Lung (tissue), 12 donors: Measurements from ENCODE around the gene PDCD7. TPM values are rescaled to one million over a fixed set of nuclear protein-coding genes. Genes with fewer than 3 reads are reported as not detected.
A peak's percentile ranks its signal among the peaks of the same experiment; 100 is the strongest.

Experiments used
- ATAC-seq: fragments of 200-7000 bp; cut with Tn5 transposase; one replicate; pipeline ENCODE4 v1.9.1; 2020; ENCODE audit warnings: moderate number of reproducible peaks; ENCODE audit not compliant: insufficient read depth, low FRiP score
- DNase-seq, 3 donors: peaks; one replicate each; pipeline ENCODE4 v3.0.0-alpha.2; 2013 to 2017
- H3K27ac ChIP-seq, 2 donors: one replicate each; pipeline ENCODE4 v1.5.1; 2013; ENCODE audit warnings: mild to moderate bottlenecking in 2 of 2, moderate library complexity in 2 of 2, control low read depth in 1 of 2, inconsistent platforms in 1 of 2, low read depth in 1 of 2, low read length in 1 of 2
- H3K27me3 ChIP-seq, 3 donors: one replicate each; pipeline ENCODE4 v1.5.1; 2013; ENCODE audit warnings: low read length in 2 of 3; ENCODE audit not compliant: control insufficient read depth in 3 of 3, insufficient read depth in 3 of 3
- H3K36me3 ChIP-seq, 4 donors: one replicate each; pipeline ENCODE4 v1.5.1; 2013; ENCODE audit warnings: low read length in 4 of 4, mild to moderate bottlenecking in 1 of 4, moderate library complexity in 1 of 4; ENCODE audit not compliant: control insufficient read depth in 4 of 4, insufficient read depth in 4 of 4
- H3K4me1 ChIP-seq, 5 donors: one replicate each; pipeline ENCODE4 v1.5.1; 2013; ENCODE audit warnings: low read length in 5 of 5, mild to moderate bottlenecking in 2 of 5, moderate library complexity in 1 of 5; ENCODE audit not compliant: control insufficient read depth in 5 of 5, insufficient read depth in 5 of 5
- H3K4me3 ChIP-seq: one replicate; pipeline ENCODE4 v1.5.1; 2013; ENCODE audit warnings: mild to moderate bottlenecking, control low read depth, moderate library complexity
- H3K9ac ChIP-seq, 2 donors: one replicate each; pipeline ENCODE4 v1.5.1; 2013; ENCODE audit warnings: low read length in 2 of 2, control low read depth in 1 of 2; ENCODE audit not compliant: insufficient read depth in 1 of 2
- H3K9me3 ChIP-seq, 4 donors: one replicate each; pipeline ENCODE4 v1.5.1; 2013; ENCODE audit warnings: low read length in 3 of 4, mild to moderate bottlenecking in 1 of 4, moderate library complexity in 1 of 4; ENCODE audit not compliant: control insufficient read depth in 4 of 4, insufficient read depth in 3 of 4
- WGBS, 2 donors: extraction: QIAGEN DNeasy Blood & Tissue Kit; methylation state at CpG; one replicate each; pipeline ENCODE4 v1.1.7; 2013; 5-methylcytosine and 5-hydroxymethylcytosine counted together
- polyA plus RNA-seq, 2 donors: library from polyadenylated mRNA; stranded (reverse); fragments of 200-250 nt; gene quantifications; one replicate each; pipeline ENCODE4 v1.2.1, GENCODE V29; 2013
- total RNA-seq, 2 donors: library from RNA; depleted of rRNA in 1 of 2; stranded (reverse); fragments of >200 nt in 1 of 2; gene quantifications; one replicate each; pipeline ENCODE4 v1.2.1, GENCODE V29; 2014 to 2021
- TF ChIP-seq, protein P1 (sequence below): IDR thresholded peaks from 2 replicates; pipeline ENCODE4 v1.5.1; 2012; ENCODE audit warnings: mild to moderate bottlenecking; ENCODE audit errors: control extremely low read depth, extremely low read depth
- donor health status: control.
- donor health status: control.
- donor health status: Bipolar disorder and iron deficiency.
- donor health status: healthy.
- donor health status: DM: yes; HTN: yes; CAD: no.

The PDCD7 gene
- total and polyA plus RNA-seq, 4 donors = 8.8 to 21.7 (median 14.1) TPM

DNA sequence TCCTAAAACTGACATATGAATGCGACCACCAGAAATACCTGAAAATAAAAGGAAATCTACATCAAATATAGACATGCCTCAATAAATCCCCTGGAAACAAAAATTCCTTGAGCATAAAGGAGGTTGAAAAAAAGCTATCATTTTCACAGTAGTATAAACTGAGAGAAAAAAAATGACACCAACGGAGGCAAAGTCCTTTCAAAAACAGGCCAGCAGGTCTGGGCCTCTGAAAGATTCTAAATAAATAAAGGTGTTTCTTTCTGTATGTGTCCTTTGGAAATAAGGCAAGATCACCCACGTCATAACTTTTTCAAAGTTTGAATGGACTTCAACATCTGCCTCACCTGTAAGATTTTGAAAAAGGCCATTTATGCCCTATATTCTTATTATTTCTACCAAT lies 46.6 kb upstream of the PDCD7 start:
- Histone ChIP-seq H3K27ac (no peak overlapping the region), H3K9ac (no peak overlapping the region), H3K36me3 (peaks cover 12 to 38% (median 24%) of the 10 kb centered on the region in 4 donors), H3K9me3 (no peaks in the 10 kb centered on the region), H3K4me1 (peaks cover 0 to 10% (median 2%) of the 10 kb centered on the region in 5 donors), H3K4me3 (no peak overlapping the region), H3K27me3 (no peaks in the 10 kb centered on the region)
- WGBS, 2 donors = 97 to 100% methylated on average over 3 of the region's 3 CpGs
- DNase-seq (no peak), ATAC-seq (no peak)
- TF ChIP-seq, protein P1, sequence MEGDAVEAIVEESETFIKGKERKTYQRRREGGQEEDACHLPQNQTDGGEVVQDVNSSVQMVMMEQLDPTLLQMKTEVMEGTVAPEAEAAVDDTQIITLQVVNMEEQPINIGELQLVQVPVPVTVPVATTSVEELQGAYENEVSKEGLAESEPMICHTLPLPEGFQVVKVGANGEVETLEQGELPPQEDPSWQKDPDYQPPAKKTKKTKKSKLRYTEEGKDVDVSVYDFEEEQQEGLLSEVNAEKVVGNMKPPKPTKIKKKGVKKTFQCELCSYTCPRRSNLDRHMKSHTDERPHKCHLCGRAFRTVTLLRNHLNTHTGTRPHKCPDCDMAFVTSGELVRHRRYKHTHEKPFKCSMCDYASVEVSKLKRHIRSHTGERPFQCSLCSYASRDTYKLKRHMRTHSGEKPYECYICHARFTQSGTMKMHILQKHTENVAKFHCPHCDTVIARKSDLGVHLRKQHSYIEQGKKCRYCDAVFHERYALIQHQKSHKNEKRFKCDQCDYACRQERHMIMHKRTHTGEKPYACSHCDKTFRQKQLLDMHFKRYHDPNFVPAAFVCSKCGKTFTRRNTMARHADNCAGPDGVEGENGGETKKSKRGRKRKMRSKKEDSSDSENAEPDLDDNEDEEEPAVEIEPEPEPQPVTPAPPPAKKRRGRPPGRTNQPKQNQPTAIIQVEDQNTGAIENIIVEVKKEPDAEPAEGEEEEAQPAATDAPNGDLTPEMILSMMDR = no peak

DNA sequence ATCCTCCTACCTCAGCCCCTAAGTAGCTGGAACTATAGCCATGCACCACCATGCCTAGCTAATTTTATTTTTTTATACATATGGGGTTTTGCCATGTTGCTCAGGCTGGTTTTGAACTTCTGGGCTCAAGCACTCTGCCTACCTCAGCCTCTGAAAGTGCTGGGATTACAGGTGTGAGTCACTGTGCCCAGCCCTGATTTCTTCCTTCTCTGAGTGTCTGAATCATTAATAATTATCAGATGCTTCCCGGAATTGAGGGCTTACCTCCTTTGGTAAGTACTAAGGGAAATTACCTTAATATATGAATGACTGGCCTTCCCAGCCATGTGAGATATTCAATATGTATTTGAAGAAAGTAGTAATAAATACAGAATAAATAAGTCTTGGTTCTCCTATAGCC lies 44.3 kb upstream of the PDCD7 start:
- Histone ChIP-seq H3K4me1 (peaks cover 0 to 9% (median 2%) of the 10 kb centered on the region in 5 donors), H3K27ac (peak overlapping the region in 1 of 2 donors; percentile 40), H3K9me3 (no peaks in the 10 kb centered on the region), H3K36me3 (peaks cover 15 to 46% (median 28%) of the 10 kb centered on the region in 4 donors), H3K4me3 (no peak overlapping the region), H3K27me3 (no peaks in the 10 kb centered on the region), H3K9ac (no peak overlapping the region)
- 72 to 93% methylated on average over 1 of the region's 1 CpG for WGBS, 2 donors
- DNase-seq = no peak
- TF ChIP-seq, protein P1 = no peak
- no peak for ATAC-seq

DNA sequence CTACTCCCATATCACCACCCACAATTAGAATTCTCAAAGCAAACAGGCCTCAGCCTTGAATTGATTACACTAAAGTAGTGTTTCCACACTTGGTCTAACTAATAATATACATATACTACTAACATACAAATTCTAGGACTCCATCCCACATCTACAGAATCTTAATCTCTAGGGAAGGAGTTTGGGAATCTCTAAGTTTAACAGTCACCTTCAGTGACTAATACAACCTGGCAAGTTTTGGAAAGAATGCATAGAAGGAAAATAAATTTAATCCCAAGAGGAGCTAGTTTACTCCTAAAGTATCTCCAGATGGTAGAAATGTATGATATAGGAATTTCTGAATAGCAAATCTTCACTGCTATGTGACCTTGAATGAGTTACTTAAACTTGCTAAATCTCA lies 42.4 kb upstream of the PDCD7 start:
- no peak overlapping the region for H3K27ac ChIP-seq
- peaks cover 0 to 7% (median 0%) of the 10 kb centered on the region in 5 donors for H3K4me1 ChIP-seq
- no peaks in the 10 kb centered on the region for H3K27me3 ChIP-seq
- H3K36me3 ChIP-seq = peaks cover 20 to 43% (median 30%) of the 10 kb centered on the region in 4 donors
- ATAC-seq (no peak), DNase-seq (no peak)
- TF ChIP-seq, protein P1 = no peak
- no peaks in the 10 kb centered on the region for H3K9me3 ChIP-seq
- H3K4me3 ChIP-seq = no peak overlapping the region
- no peak overlapping the region for H3K9ac ChIP-seq

DNA sequence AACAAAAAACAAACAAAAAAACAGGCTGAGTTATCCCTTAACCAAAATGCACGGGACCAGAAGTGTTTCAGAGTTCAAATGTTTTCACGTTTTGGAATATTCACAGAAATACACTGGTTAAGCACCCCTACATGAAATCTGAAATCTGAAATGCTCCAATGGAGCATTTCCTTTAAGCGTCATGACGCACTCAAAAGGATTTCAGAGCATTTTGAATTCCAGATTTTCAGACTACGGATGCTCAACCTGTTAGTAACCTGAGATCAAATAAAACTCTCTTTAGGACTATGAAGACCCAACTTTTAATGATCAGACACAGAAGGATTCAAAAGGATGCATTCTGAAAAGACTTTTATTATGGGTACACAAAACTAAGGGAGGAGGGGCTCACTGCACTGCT lies 41.9 kb upstream of the PDCD7 start:
- H3K4me3 ChIP-seq = no peak overlapping the region
- no peak overlapping the region for H3K9ac ChIP-seq
- DNase-seq = no peak
- TF ChIP-seq, protein P1 = no peak
- no peaks in the 10 kb centered on the region for H3K27me3 ChIP-seq
- no peak for ATAC-seq
- WGBS, 2 donors = 93% methylated on average over 5 of the region's 5 CpGs
- H3K4me1 ChIP-seq = peaks cover 0 to 7% (median 0%) of the 10 kb centered on the region in 5 donors
- peaks cover 23 to 43% (median 30%) of the 10 kb centered on the region in 4 donors for H3K36me3 ChIP-seq
- no peaks in the 10 kb centered on the region for H3K9me3 ChIP-seq
- H3K27ac ChIP-seq = no peak overlapping the region
